Nephron (organoid): Measurements from ENCODE around the gene BCLAF1.
"Not testable (repeated sequence)": the region's sequence is repeated elsewhere in the genome, so short reads cannot be mapped to it uniquely, and the experiment has no call there.

Source experiments
- H3K27ac Mint-ChIP-seq, 3 experiments: 2 replicates each; pipeline ENCODE4 v1.8.0; 2020; ENCODE audit warnings: mixed read lengths in 3 of 3, mild to moderate bottlenecking in 2 of 3, moderate library complexity in 1 of 3
- H3K27me3 Mint-ChIP-seq: 2 replicates; pipeline ENCODE4 v1.8.0; 2021; ENCODE audit warnings: low read depth, mild to moderate bottlenecking, moderate library complexity, mixed read lengths
- H3K36me3 Mint-ChIP-seq: 2 replicates; pipeline ENCODE4 v1.8.0; 2020; ENCODE audit warnings: low read depth, mixed read lengths
- H3K4me1 Mint-ChIP-seq: 2 replicates; pipeline ENCODE4 v1.8.0; 2020; ENCODE audit warnings: mixed read lengths
- H3K4me3 Mint-ChIP-seq, 3 experiments: 2 replicates each; pipeline ENCODE4 v1.8.0; 2020; ENCODE audit warnings: mild to moderate bottlenecking in 3 of 3, mixed read lengths in 3 of 3, moderate library complexity in 2 of 3
- H3K9me3 Mint-ChIP-seq: 2 replicates; pipeline ENCODE4 v1.8.0; 2020; ENCODE audit warnings: mixed read lengths
- CTCF ChIP-seq, 3 experiments: fragments of 200-600 bp; sonication (generic); IDR thresholded peaks; one replicate each; pipeline ENCODE4 v1.5.0; 2021; ENCODE audit warnings: antibody characterized with exemption in 3 of 3; ENCODE audit not compliant: unreplicated experiment in 3 of 3

The BCLAF1 gene

GRCh38 chr6:136226027-136226673 is 63.5 kb downstream of the BCLAF1 start:
- no peaks in the 10 kb centered on the region for H3K27me3 Mint-ChIP-seq
- H3K4me3 Mint-ChIP-seq, result no peak overlapping the region
- H3K27ac Mint-ChIP-seq, result peak overlapping the region; percentile 95 to 98 (median 98)
- peak; percentile 100 for TF ChIP-seq CTCF (IDR thresholded peaks at IDR 0.05; ENCODE audit: unreplicated experiment in 3 of 3)
- H3K36me3 Mint-ChIP-seq, result no peaks in the 10 kb centered on the region
- H3K9me3 Mint-ChIP-seq, result peaks cover 21% of the 10 kb centered on the region
- peaks cover 30% of the 10 kb centered on the region for H3K4me1 Mint-ChIP-seq

- peak overlapping the region in 2 of 3 experiments; percentile 98 for H3K27ac Mint-ChIP-seq
- H3K27me3 Mint-ChIP-seq, result no peaks in the 10 kb centered on the region
- no peak overlapping the region for H3K4me3 Mint-ChIP-seq
- peaks cover 26% of the 10 kb centered on the region for H3K9me3 Mint-ChIP-seq
- TF ChIP-seq CTCF (IDR thresholded peaks at IDR 0.05; ENCODE audit: unreplicated experiment in 3 of 3), result no peak
- peaks cover 30% of the 10 kb centered on the region for H3K4me1 Mint-ChIP-seq
- no peaks in the 10 kb centered on the region for H3K36me3 Mint-ChIP-seq
These were observed 64.2 kb downstream of the BCLAF1 start for GRCh38 chr6:136225496-136225895.

- H3K36me3 Mint-ChIP-seq, H3K27ac Mint-ChIP-seq, H3K27me3 Mint-ChIP-seq, H3K4me3 Mint-ChIP-seq: not testable (repeated sequence)
- Mint-ChIP-seq H3K4me1 (peaks cover 30% of the 10 kb centered on the region), H3K9me3 (peaks cover 27% of the 10 kb centered on the region)
These were observed 64.7 kb downstream of the BCLAF1 start for GRCh38 chr6:136224974-136225373.

- Mint-ChIP-seq H3K27ac (peak overlapping the region in 1 of 3 experiments; percentile 4), H3K27me3 (no peaks in the 10 kb centered on the region), H3K4me3 (no peak overlapping the region), H3K4me1 (peaks cover 13% of the 10 kb centered on the region), H3K9me3 (peaks cover 15% of the 10 kb centered on the region), H3K36me3 (no peaks in the 10 kb centered on the region)
- no peak for TF ChIP-seq CTCF (IDR thresholded peaks at IDR 0.05; ENCODE audit: unreplicated experiment in 3 of 3)
These were observed 72.9 kb downstream of the BCLAF1 start for GRCh38 chr6:136216503-136217401.

- H3K36me3 Mint-ChIP-seq, result no peaks in the 10 kb centered on the region
- no peak overlapping the region for H3K4me3 Mint-ChIP-seq
- no peaks in the 10 kb centered on the region for H3K27me3 Mint-ChIP-seq
- H3K9me3 Mint-ChIP-seq, result no peaks in the 10 kb centered on the region
- no peak for TF ChIP-seq CTCF (IDR thresholded peaks at IDR 0.05; ENCODE audit: unreplicated experiment in 3 of 3)
- H3K4me1 Mint-ChIP-seq, result peaks cover 13% of the 10 kb centered on the region
- peak overlapping the region in 2 of 3 experiments; percentile 36 to 73 for H3K27ac Mint-ChIP-seq
These were observed 75.8 kb downstream of the BCLAF1 start for GRCh38 chr6:136213853-136214252.

- Mint-ChIP-seq H3K9me3 (no peaks in the 10 kb centered on the region), H3K4me1 (peaks cover 13% of the 10 kb centered on the region), H3K36me3 (no peaks in the 10 kb centered on the region), H3K27ac (peak overlapping the region; percentile 54 to 73 (median 58)), H3K27me3 (no peaks in the 10 kb centered on the region), H3K4me3 (no peak overlapping the region)
- TF ChIP-seq CTCF (IDR thresholded peaks at IDR 0.05; ENCODE audit: unreplicated experiment in 3 of 3), result no peak
These were observed 76.6 kb downstream of the BCLAF1 start for GRCh38 chr6:136213012-136213539.
